GM12865 (cell line): Measurements from ENCODE around the gene LZTS2.

Experiments
- DNase-seq: peaks from one replicate; pipeline ENCODE4 v3.0.0; 2010; ENCODE audit warnings: low read depth
- H3K4me3 ChIP-seq: 2 replicates; pipeline ENCODE4 v1.5.1; 2011; ENCODE audit warnings: mild to moderate bottlenecking, low read depth, low read length, control low read depth
- TF ChIP-seq, protein P1 (sequence below): IDR thresholded peaks from 2 replicates; pipeline ENCODE4 v1.5.1; 2011; ENCODE audit warnings: low read length, control low read depth, low read depth, inconsistent platforms; ENCODE audit not compliant: insufficient read depth; ENCODE audit errors: missing control alignments

The LZTS2 gene, protein sequence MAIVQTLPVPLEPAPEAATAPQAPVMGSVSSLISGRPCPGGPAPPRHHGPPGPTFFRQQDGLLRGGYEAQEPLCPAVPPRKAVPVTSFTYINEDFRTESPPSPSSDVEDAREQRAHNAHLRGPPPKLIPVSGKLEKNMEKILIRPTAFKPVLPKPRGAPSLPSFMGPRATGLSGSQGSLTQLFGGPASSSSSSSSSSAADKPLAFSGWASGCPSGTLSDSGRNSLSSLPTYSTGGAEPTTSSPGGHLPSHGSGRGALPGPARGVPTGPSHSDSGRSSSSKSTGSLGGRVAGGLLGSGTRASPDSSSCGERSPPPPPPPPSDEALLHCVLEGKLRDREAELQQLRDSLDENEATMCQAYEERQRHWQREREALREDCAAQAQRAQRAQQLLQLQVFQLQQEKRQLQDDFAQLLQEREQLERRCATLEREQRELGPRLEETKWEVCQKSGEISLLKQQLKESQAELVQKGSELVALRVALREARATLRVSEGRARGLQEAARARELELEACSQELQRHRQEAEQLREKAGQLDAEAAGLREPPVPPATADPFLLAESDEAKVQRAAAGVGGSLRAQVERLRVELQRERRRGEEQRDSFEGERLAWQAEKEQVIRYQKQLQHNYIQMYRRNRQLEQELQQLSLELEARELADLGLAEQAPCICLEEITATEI

DNA sequence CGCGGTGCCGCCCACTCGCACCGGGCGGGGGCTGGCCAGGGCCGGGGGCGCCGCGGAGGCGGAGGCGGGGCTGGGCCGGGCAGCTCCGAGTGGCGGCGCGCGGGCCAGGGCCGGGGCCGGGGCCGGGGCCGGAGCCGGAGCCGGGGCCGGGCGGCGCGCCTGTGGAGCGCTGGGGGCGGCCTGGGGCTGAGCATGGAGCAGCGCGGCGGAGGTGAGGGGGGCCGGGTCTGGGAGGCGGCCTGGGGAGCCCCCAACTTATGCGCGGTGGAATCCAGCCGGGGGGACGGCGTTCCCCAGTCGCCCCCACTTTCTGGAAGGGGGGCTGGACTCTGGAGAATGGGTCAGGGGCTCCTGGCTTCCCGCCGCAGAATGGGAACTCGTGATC, at the start of gene LZTS2:
Gene LZTS2 (plus strand): TSS at position 67 of the 385 bp plus-strand sequence. CDS start 2,731 bp downstream, outside the sequence.
- TF ChIP-seq, protein P1, sequence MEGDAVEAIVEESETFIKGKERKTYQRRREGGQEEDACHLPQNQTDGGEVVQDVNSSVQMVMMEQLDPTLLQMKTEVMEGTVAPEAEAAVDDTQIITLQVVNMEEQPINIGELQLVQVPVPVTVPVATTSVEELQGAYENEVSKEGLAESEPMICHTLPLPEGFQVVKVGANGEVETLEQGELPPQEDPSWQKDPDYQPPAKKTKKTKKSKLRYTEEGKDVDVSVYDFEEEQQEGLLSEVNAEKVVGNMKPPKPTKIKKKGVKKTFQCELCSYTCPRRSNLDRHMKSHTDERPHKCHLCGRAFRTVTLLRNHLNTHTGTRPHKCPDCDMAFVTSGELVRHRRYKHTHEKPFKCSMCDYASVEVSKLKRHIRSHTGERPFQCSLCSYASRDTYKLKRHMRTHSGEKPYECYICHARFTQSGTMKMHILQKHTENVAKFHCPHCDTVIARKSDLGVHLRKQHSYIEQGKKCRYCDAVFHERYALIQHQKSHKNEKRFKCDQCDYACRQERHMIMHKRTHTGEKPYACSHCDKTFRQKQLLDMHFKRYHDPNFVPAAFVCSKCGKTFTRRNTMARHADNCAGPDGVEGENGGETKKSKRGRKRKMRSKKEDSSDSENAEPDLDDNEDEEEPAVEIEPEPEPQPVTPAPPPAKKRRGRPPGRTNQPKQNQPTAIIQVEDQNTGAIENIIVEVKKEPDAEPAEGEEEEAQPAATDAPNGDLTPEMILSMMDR = no peak
- DNase-seq = no peak
- H3K4me3 ChIP-seq = peak within 1 kb of the TSS; percentile 81

DNA sequence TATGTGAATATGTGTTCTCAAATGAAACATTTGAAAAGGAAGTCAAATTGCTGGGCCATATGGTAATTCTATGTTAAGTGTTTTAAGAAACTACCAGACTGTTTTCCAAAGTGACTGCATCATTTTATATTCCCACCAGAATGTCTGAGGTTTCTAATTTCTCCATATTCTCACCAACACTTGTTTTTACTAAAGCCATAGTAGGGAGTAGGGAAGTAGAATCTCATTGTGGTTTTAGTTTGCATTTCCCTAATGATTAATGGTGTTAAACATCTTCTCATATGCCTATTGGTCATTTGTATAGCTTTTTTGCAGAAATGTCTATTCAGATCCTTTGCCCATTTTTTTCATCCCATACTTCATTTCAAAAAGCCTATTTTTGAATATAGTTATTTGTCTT, 39.4 kb upstream of the LZTS2 start:
- no peak overlapping the region for H3K4me3 ChIP-seq
- no peak for DNase-seq
- TF ChIP-seq, protein P1 = no peak

DNA sequence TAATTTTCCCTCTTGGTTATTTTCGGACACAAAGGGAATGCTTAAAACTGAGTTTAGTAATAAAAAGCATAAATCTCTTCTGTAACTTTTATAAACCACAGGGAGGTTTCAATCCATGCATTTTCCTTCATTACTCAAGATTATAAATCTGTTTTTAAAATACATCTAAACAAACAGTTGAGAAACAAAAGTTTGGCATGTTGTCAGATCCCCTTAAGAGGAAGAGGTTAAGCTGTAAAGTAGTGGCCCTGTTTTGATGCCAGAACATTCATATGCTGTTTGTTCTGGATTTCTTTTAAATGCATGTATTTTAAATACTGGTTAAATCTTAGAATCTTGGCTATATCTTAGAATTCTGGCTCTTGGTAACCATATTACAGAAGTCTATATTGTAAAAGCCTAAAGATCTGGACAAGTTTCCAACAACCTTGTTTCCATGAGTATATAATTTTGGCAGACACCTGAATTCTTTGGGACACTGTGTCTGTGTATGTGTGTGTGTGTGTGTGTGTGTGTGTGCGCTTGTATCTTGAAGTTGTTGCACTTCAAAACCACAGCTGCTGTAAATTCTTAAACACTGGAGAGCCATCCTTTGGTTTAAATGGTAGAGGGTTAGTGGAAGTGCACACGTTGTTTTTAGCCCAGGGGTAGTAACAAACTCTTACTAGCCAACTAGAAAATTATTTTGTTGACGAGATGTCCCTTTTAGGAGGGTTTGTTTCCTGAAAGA, 37.1 kb upstream of the LZTS2 start:
- TF ChIP-seq, protein P1 = no peak
- no peak for DNase-seq
- H3K4me3 ChIP-seq = no peak overlapping the region

DNA sequence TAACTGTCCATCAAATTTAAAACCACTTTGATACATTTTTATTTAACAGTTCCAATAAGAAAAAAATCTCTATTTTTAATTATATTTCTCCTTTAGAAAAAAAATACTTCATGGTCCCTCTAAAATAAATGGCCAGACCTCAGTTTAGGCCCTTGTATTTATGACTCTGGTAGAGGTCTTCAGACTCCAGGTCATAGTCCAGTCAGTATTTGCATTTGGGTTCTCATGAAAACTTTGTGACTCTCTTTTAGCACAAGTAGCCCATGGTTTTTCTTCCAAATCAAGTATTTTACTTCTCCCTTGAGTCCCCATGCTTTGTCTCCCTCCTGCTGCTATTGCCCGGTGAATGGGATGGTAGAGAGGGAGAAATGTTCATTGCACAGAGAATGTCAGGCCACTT, 35.8 kb upstream of the LZTS2 start:
- H3K4me3 ChIP-seq = no peak overlapping the region
- TF ChIP-seq, protein P1 = no peak
- no peak for DNase-seq

DNA sequence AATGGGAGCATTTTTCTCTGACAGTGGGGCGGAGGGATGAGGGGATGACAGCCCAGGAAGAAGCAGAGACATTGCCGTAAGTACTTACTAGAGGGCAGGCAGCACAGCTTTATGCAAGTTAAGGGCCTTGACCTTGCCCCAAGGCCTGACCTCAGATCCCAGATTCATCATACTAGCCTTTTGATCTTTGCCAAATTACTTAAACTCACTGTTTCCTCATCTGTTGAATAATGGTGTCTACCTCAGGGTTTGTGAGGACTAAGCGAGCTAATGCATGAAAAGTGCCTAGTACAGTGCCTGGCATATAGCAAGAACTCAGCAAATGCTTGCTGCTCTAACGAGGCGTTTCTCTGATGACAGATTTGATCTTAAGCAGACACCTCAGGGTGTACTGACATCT, 33.8 kb upstream of the LZTS2 start:
- TF ChIP-seq, protein P1 = no peak
- no peak overlapping the region for H3K4me3 ChIP-seq
- no peak for DNase-seq

DNA sequence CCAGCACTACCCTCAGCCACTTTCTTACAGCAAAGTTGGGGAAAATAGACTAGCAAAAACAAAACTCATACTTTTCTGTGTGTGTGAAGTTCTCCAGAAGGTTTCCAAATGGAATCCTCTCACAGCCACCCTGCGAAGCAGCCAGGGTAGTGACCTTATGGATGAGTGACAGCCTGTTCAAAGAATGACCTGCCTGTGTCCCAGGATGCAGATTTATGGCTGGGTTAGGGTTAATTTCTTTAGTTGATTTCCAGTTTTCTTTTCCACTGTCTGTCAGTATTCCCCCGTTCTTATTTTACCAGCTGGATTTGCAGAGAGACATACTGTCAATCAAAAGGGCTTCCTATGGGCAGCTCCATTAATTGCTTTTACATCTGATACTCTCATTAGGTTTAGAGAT, 32.7 kb upstream of the LZTS2 start:
- TF ChIP-seq, protein P1 = no peak
- no peak for DNase-seq
- H3K4me3 ChIP-seq = no peak overlapping the region
